ENCODE measurements around the gene CYBB. TPM values are rescaled to one million over a fixed set of nuclear protein-coding genes. Genes with fewer than 3 reads are reported as not detected.

Gene CYBB
- total RNA-seq, 1 donor, result 284 TPM

DNA sequence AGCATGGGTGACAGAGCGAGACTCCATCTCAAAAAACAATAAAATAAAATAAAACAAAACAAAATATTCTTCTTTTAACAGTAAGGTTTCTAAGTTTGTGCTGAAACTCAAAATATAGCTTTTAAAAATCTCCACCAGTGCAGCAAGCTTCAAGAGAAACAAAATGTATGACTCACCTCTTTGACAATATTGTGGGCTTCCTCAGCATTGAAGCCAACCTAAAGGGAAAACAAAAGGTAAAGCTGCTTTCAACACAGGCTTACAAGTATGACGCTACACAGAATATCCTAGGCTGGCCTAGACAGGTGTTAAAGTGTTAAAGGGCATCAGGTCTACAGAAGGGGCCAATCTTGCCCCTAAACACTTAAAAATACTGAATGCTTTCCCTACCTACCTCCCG, 66.3 kb downstream of the CYBB start:
- Histone ChIP-seq H3K9me3 (ENCODE audit: low read depth, low read length) (no peaks in the 10 kb centered on the region), H3K4me3 (ENCODE audit: low read length) (no peak overlapping the region), H3K27me3 (ENCODE audit: insufficient read depth, low read length) (no peaks in the 10 kb centered on the region), H3K4me1 (ENCODE audit: insufficient read depth, low read length) (no peaks in the 10 kb centered on the region)

- Histone ChIP-seq H3K27me3 (ENCODE audit: insufficient read depth, low read length) (no peaks in the 10 kb centered on the region), H3K4me3 (ENCODE audit: low read length) (peak overlapping the region; percentile 54), H3K4me1 (ENCODE audit: insufficient read depth, low read length) (no peaks in the 10 kb centered on the region), H3K9me3 (ENCODE audit: low read depth, low read length) (no peaks in the 10 kb centered on the region)
Measured at GRCh38 chrX:37846558-37846933, 66.7 kb downstream of the CYBB start.

- Histone ChIP-seq H3K27me3 (ENCODE audit: insufficient read depth, low read length) (no peaks in the 10 kb centered on the region), H3K9me3 (ENCODE audit: low read depth, low read length) (no peaks in the 10 kb centered on the region), H3K4me1 (ENCODE audit: insufficient read depth, low read length) (no peaks in the 10 kb centered on the region), H3K4me3 (ENCODE audit: low read length) (peak within 1 kb of the TSS; percentile 54)
Measured at GRCh38 chrX:37846934-37847732, 67.3 kb downstream of the CYBB start, which contains the start of gene DYNLT3. TSS of gene DYNLT3 (minus strand) at chrX:37847571. CDS start at chrX:37847510, 61 bp downstream.

DNA sequence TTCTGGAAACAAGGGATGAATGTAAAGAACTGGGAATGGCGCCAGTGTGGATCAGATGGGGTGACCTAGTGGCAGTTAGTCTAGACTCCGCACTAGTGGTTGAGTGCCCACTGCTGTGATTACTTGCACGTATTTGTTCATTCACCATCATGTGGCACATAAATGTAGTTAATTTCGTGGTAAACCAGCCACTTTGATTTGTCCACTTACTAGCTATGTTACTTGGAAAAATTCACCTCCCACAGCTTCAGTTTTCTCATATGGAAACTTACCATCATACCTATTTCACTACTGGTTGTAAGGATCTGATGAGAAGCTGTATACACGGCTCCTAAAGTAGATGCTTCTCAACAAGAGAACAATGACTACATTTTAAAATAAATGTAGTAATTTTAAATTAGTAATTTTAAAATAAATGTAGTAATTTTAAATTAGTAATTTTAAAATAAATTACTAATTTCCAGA, 67.9 kb downstream of the CYBB start:
- Histone ChIP-seq H3K4me3 (ENCODE audit: low read length) (peak overlapping the region; percentile 54), H3K27me3 (ENCODE audit: insufficient read depth, low read length) (no peaks in the 10 kb centered on the region), H3K9me3 (ENCODE audit: low read depth, low read length) (no peaks in the 10 kb centered on the region), H3K4me1 (ENCODE audit: insufficient read depth, low read length) (no peaks in the 10 kb centered on the region)

- H3K9me3 ChIP-seq (ENCODE audit: low read depth, low read length), result no peaks in the 10 kb centered on the region
- no peaks in the 10 kb centered on the region for H3K27me3 ChIP-seq (ENCODE audit: insufficient read depth, low read length)
- no peaks in the 10 kb centered on the region for H3K4me1 ChIP-seq (ENCODE audit: insufficient read depth, low read length)
- no peak overlapping the region for H3K4me3 ChIP-seq (ENCODE audit: low read length)
Measured at GRCh38 chrX:37854148-37854547, 74.3 kb downstream of the CYBB start.

GRCh38 chrX:37854748-37855147, 74.9 kb downstream of the CYBB start:
- H3K27me3 ChIP-seq (ENCODE audit: insufficient read depth, low read length), result no peaks in the 10 kb centered on the region
- no peaks in the 10 kb centered on the region for H3K4me1 ChIP-seq (ENCODE audit: insufficient read depth, low read length)
- no peaks in the 10 kb centered on the region for H3K9me3 ChIP-seq (ENCODE audit: low read depth, low read length)
- H3K4me3 ChIP-seq (ENCODE audit: low read length), result no peak overlapping the region

GRCh38 chrX:37860721-37861120, 80.9 kb downstream of the CYBB start:
- H3K4me3 ChIP-seq (ENCODE audit: low read length), result no peak overlapping the region
- H3K4me1 ChIP-seq (ENCODE audit: insufficient read depth, low read length), result no peaks in the 10 kb centered on the region
- H3K9me3 ChIP-seq (ENCODE audit: low read depth, low read length), result no peaks in the 10 kb centered on the region
- no peaks in the 10 kb centered on the region for H3K27me3 ChIP-seq (ENCODE audit: insufficient read depth, low read length)

- Histone ChIP-seq H3K4me3 (ENCODE audit: low read length) (no peak overlapping the region), H3K9me3 (ENCODE audit: low read depth, low read length) (no peaks in the 10 kb centered on the region), H3K27me3 (ENCODE audit: insufficient read depth, low read length) (no peaks in the 10 kb centered on the region), H3K4me1 (ENCODE audit: insufficient read depth, low read length) (no peaks in the 10 kb centered on the region)
Measured at GRCh38 chrX:37862851-37863250, 83.0 kb downstream of the CYBB start.

Other genes with a start within 250 kb of the CYBB start
- 1.2 TPM for gene LANCL3, start 208.4 kb upstream of the CYBB start, total RNA-seq
- gene XK, start 94.3 kb upstream of the CYBB start, total RNA-seq, result 3.6 TPM
- gene DYNLT3, start 67.5 kb downstream of the CYBB start, total RNA-seq, result 48.5 TPM
- not detected for gene SYTL5, start 226.5 kb downstream of the CYBB start, total RNA-seq

Data from mononuclear cell (primary cell).